Stimulated activated CD8-positive, alpha-beta memory T cell treated with anti-CD3 and anti-CD28 coated beads, Interleukin-15, amount 100 ng/mL, for 24 hours (primary cell): ENCODE data around the gene ABCC3.
"Not testable (repeated sequence)": the region's sequence is repeated elsewhere in the genome, so short reads cannot be mapped to it uniquely, and the experiment has no call there.

Experiments used
- DNase-seq: peaks from one replicate; pipeline ENCODE4 v3.0.0-alpha.2; 2020; ENCODE audit warnings: low read depth

The ABCC3 gene

DNA sequence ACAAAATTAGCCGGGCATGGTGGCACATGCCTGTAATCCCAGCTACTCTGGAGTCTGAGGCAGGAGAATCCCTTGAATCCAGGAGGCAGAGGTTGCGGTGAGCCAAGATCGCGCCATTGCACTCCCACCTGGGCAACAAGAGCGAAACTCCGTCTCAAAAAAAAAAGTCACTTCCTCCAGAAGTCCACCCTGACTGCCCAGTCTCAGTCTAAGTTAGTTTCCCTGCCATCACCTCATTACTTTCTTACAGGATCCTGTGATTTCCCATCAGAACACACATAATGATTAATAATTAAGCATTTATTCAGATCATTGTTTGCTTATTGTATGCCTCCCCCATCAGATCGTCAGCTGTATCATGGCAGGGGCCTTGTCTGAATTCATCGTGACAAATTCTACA is 31.6 kb downstream of the ABCC3 start:
- DNase-seq = no peak

DNA sequence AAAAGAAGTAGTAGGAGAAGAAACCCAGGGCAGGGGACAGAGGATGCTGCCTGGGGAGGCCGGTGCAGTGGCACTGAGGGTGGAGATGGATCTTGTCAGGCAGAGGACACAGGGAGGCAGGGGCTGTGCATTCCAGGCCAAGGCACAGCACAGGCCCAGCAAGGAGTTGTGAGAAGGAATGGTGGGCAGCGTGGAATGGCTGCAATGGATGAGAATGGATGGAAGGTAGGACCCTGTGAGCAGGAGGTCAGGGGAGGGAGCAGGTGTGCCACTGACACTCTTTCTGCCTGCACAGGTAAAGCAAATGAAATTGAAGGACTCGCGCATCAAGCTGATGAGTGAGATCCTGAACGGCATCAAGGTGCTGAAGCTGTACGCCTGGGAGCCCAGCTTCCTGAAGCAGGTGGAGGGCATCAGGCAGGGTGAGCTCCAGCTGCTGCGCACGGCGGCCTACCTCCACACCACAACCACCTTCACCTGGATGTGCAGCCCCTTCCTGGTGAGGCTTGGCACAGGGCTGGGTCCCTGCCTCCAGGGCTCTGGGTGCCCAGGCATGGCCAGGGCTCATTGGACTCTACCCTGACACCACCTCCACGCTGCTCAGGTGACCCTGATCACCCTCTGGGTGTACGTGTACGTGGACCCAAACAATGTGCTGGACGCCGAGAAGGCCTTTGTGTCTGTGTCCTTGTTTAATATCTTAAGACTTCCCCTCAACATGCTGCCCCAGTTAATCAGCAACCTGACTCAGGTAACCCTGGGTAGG is 32.8 kb downstream of the ABCC3 start:
- DNase-seq = no peak

DNA sequence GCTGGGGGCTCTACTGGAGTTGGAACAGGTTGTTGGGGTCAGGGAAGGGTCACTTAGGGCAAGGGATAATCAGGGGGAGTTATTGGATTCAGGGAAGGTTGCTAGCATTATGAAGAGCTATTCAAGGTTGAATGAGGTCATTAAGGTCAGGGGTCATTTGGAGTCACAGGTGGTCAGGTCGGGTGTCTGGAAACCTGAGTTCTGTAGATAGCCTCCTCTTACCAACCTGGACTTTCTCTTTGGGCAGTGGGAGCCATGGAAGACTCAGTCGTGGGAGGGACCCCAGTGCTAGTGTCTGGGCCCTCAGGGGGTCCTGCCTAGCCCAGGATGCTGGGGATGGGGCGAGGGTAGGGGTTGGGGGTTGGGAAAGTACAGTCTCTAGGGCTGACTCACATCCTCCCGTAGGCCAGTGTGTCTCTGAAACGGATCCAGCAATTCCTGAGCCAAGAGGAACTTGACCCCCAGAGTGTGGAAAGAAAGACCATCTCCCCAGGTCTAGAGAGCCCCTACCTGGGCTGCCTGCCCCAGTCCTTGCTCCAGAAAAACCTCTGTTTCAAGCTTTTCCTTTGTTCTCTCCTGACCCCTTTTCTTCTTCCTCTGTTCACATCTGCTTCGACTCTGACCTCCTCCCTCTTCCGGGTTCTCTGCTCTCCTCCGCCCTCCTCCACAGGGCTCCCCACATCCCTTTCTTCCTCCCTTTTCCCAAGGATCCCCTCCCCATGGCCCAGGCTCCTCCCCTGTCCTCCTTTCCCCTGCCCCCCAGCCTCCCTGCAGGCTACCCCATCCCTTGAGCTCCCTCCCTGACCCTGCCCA is 33.5 kb downstream of the ABCC3 start:
- no peak for DNase-seq

DNA sequence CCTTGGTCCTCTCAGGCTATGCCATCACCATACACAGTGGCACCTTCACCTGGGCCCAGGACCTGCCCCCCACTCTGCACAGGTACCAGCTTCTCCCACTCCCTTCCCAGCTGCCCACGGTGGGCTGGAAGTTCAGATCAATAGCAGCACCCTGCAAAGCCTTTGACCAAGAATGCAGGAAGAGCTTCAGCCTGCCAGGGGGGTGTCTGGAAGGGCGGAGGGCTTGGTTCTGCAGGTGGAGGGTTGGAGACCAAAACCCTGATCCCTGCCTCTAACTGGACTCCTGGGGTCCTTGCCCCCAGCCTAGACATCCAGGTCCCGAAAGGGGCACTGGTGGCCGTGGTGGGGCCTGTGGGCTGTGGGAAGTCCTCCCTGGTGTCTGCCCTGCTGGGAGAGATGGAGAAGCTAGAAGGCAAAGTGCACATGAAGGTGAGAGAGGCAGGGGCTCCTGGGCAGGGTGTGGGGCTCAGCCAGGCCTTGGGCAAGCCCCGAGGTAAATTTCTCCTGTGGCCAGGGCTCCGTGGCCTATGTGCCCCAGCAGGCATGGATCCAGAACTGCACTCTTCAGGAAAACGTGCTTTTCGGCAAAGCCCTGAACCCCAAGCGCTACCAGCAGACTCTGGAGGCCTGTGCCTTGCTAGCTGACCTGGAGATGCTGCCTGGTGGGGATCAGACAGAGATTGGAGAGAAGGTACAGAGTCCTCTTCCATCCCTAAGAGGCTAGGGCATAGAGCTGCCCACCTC is 34.3 kb downstream of the ABCC3 start:
- no peak for DNase-seq

DNA sequence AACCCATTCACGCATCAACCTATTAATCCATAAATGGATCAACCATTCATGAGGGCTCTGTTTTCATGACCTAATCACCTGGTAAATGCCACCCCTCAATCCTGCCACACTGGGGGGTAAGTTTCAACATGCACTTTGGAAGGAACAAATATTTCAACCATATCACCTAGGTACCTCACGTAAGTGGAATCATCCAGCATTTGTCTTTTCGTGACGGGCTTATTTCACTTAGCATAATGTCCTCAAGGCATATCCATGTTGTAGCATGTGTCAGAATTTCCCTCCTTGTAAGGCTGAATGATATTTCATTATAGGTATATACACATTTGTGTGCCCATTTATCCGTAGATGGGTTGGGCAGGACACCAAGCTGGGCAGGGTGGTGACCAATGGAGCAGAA is 37.4 kb downstream of the ABCC3 start:
- no peak for DNase-seq

DNA sequence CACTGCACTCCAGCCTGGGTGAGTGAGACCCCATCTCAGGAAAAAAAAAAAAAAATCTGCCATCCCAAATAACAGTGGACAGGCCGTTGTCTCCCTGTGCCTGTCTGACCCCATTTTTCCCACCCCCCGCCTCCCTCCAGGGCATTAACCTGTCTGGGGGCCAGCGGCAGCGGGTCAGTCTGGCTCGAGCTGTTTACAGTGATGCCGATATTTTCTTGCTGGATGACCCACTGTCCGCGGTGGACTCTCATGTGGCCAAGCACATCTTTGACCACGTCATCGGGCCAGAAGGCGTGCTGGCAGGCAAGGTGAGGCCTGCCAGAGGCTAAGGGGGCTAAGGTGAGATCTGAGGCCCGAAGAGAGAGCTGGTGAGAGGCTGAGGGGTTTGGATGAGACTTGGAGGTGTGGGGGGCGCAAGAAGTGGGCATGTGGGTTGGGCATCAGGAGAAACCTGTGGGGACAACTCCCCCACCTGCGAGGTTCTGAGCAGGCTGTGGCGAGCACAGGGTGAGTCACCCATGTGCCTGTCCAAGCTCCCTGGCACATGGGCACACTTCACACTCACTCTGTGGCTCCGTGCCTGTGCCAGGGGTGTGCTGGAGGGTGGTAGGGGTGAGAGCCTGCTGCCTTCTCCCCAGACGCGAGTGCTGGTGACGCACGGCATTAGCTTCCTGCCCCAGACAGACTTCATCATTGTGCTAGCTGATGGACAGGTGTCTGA is 38.3 kb downstream of the ABCC3 start:
- DNase-seq = no peak

DNA sequence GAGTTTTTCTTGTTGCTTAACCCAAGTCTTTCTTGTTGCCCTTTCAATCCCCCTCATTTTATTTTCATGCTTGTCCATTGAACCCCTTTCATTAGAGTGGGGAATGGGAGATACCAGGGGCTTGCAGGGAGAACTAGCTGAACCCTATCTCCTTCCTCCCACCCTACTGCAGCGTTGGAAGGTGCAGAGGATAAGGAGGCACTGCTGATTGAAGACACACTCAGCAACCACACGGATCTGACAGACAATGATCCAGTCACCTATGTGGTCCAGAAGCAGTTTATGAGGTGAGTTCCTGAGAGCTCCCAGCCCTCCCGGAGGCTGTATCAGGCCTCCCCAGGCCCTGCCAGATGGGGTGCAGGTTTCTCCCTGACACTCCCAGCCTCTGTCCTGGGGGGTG is 40.5 kb downstream of the ABCC3 start:
- no peak for DNase-seq

DNA sequence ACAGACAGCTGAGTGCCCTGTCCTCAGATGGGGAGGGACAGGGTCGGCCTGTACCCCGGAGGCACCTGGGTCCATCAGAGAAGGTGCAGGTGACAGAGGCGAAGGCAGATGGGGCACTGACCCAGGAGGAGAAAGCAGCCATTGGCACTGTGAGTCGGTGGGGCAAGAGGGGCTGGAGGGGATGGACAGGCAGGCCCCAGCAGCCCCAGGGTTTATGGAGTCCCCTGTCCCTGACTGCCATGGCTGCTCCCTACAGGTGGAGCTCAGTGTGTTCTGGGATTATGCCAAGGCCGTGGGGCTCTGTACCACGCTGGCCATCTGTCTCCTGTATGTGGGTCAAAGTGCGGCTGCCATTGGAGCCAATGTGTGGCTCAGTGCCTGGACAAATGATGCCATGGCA is 40.9 kb downstream of the ABCC3 start:
- no peak for DNase-seq

DNA sequence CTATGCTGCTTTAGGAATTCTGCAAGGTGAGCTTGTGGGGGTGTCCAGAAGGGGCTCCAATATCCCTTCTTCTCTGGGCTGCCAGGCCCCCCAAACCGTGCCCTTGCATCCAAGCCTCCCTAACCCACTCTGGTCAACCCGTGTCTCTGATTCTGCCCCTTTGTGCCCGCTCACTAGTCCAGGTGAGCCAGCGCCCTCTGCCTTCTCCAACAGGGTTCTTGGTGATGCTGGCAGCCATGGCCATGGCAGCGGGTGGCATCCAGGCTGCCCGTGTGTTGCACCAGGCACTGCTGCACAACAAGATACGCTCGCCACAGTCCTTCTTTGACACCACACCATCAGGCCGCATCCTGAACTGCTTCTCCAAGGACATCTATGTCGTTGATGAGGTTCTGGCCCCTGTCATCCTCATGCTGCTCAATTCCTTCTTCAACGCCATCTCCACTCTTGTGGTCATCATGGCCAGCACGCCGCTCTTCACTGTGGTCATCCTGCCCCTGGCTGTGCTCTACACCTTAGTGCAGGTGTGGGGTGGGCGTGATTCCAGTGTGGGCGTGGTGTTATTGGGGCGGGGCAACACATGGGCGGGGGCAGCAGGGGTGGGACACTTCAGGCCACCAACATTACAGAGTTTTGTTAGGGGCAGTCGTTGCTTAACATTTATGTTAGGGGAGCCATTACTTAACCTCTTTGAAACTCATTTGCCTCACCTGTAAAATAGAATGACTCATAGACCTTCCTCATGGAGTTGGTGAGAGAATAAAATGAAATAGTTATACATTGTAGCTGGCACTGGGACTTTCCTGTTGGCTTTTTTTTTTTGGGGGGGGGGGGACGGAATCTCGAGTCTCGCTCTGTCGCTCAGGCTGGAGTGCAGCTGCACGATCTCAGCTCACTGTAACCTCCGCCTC is 41.6 kb downstream of the ABCC3 start:
- DNase-seq = no peak

DNA sequence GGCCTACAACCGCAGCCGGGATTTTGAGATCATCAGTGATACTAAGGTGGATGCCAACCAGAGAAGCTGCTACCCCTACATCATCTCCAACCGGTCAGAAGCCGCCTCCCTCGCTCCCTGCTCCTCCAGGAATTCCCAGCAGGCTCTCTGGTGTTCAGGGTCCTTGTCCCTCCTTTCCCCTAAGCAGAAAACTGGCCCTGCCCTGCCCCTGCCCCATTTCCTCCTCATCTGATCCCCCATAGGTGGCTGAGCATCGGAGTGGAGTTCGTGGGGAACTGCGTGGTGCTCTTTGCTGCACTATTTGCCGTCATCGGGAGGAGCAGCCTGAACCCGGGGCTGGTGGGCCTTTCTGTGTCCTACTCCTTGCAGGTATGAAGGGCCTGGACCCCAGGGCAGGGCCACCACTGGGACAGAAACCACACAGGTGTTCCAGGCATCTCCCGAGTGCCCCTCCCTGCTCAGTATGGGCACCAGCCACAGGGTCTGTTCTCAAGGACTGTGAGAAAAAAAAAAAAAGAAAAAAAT is 43.2 kb downstream of the ABCC3 start:
- DNase-seq = no peak

DNA sequence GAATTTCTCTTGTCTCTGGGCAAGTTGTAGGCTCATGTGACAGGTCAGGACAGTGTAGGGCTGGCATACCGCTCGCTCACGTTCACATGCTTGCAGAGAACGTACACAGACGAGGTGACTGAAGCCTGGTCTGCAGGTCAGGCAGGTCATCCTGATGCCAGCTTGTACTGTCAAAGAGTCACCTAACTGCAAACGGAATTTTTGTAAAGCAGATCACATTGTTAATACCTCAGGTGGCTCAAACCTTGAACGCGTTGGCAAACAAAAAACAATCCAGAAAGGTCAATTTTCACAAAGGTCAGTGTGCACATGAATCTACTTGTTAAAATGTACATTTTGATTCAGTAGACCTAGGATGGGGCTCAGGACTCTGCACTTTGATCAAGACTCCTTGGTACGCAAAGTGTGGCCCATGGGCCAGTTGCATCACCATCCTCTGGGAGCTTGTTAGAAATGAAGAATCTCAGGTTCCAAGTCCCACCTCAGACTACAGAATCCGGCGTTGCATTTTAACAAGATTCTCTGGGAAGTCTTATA is 44.4 kb downstream of the ABCC3 start:
- DNase-seq = no peak

DNA sequence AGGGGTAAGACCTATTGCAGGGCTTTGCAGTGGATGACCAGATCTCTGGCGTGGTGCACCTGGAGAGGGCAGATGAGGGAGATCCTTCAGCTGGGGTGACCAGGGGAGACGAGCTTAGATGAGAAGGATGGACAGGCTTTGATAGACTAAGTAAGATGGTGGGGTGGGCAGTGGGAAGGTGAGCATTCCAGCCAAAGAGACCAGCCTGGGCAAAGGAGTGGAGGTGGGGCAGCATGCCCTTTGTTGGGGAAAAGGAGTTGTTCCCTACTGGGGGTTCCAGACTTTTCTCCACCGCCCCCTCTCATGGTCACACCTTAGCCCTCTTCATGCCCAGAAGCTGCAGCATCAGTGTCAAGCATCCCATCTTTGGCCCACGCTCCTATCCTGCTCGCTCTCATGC is 45.4 kb downstream of the ABCC3 start:
- DNase-seq = no peak

DNA sequence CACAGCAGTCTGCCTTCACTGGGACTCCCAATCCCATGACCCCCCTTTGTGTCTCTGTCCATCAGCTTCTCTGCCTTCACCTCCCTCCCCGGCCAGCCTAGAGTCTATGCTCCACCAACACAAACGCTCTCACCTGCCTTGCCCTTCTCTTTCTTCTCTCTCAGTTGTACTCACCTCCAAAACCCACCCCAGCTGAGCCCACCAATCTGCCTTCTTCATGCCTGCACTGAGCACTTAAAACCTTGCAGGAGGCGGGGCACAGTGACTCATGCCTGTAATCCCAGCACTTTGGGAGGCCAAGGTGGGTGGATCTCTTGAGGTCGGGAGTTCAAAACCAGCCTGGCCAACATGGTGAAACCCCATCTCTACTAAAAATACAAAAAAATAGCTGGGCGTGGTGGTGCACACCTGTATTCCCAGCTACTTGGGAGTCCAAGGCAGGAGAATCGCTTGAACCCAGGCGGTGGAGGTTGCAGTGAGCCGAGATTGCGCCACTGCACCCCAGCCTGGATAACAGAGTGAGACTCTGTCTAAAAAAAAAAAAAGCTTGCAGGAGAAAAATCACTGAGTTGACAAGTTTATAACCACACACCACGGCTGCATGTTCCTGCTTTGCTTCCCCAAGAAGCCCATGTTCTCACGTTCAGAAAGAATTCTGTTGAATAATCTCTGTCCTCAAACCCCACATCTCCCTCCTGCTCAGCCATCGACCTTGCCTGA is 46.0 kb downstream of the ABCC3 start:
- not testable (repeated sequence) for DNase-seq

DNA sequence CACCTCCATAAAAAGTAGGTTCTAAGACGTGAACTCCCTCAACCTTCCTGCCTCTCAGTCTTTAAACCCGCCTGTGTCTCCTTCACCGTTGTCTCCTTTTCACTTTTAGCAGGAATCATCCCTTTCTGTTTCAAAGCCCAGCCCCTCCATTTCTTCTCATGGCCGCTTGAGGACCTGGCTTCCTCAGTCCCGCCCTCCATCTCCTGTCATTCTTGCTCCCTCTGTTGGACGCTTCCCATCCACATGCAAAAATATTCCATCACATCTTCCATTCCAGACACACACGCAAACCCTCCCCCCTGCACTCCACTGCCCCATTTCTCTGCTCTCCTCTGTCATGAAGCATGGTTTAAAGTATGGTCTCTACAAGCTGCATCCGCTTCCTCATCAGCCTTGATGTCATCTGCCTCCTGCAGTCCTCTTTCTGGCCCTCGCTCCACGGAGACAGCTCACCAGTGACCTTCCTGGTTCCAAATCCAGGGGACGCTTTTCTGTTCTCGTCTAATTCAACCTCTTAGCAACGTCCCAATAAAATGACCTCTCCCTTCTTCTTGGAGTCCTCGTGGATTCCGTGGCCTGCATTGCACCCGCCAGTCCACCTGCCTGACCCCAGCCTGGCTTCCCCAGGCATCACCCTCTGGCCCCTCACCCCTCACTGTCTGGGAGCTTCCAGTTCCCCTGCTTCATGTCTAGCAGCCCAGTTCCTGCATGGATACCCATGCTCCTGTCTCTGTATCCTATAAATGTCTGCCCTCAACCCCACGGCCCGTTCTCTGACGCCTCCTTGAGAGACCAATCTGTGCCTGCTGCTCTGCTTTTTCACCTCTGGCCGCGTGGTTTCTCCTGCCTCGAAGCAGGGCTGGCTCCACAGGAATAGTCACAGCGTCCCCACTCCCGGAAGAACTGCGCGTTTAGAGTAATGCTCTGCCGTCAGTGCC is 46.9 kb downstream of the ABCC3 start:
- DNase-seq = no peak

DNA sequence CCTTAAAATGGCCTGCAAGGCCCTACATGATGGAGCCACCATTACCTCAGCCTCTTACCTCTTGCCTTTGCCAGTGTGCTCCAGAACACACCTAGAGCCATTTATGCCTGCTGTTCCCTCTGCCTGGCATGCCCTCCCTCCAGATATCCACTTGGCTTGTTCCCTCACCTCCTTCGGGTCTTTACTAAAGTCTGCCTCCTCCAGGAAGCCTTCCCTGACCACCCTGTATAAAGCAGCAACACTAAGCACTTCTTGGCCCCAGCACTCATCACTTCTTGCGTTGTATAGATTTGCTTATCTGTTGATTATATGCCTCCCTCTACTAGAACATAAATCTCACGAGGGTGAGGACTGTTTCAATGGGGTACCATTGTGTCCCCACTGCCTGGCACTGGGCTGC is 47.8 kb downstream of the ABCC3 start:
- no peak for DNase-seq

DNA sequence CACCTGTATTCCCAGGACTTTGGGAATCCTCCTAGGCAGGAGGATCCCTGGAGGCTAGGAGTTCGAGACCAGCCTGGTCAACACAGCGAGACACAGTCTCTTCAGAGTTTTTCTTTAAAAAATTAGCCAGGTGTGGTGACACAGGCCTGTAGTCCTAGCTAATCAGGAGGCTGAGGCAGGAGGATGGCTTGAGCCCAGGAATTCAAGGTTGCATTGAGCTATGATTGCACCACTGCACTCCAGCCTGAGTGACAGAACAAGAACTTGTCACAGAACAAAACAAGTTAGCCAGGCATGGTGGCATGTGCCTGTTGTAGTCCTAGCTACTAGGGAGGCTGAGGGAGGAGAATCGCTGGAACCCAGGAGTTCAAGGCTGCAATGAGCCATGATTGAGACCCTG is 48.3 kb downstream of the ABCC3 start:
- no peak for DNase-seq

DNA sequence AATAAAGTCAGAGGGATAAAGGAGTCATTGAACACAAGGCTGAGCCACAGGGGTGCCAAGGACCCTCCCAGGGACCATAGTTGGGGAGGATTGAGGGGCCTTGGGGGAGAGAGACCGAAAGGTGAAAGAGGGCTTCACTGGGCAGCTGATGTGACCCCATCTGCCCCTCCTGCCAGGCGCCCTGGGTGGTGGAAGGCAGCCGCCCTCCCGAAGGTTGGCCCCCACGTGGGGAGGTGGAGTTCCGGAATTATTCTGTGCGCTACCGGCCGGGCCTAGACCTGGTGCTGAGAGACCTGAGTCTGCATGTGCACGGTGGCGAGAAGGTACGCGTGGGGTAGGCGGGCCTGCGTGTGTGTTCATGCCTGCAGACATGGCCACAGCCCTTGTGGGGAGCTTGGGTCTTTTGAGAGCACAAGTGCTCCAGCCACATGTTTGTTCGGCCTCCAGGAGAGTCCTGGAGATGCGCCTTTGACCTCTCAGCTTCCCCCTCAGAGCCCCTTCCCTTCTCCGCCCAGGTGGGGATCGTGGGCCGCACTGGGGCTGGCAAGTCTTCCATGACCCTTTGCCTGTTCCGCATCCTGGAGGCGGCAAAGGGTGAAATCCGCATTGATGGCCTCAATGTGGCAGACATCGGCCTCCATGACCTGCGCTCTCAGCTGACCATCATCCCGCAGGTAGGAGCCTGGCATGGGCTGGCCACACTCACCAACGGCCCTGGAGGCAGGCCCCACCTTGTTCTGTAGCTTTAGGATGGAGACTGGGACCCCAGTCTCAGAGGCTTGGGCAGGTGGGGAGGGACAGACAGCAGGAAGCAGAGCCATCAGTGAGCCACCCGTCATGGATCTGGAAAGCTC is 49.0 kb downstream of the ABCC3 start:
- no peak for DNase-seq

DNA sequence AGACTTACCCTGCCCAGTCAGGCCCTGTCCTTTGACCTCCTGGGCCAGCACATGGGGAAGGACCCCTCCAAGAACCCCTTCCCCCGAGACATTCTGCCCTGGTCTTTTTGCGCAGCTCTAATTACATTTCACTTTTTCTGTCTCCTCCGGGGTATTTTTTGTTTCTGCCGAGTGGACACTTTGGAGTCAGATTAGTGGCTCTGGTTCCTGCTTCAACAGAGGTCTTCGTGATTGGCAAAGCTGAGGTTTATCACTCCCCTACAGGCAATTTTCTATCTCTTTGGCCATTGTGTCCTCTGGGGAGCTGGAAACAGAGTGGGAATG is 49.6 kb downstream of the ABCC3 start:
- DNase-seq = no peak
